ENCODE measurements around the gene LARGE1.
"Not testable (repeated sequence)": the region's sequence is repeated elsewhere in the genome, so short reads cannot be mapped to it uniquely, and the experiment has no call there.

LARGE1 gene

GRCh38 chr22:33597274-33597985 is 322.8 kb downstream of the LARGE1 start:
- no peak for DNase-seq (ENCODE audit: low read depth in 2 of 2)

GRCh38 chr22:33593818-33594217 is 326.5 kb downstream of the LARGE1 start:
- DNase-seq (ENCODE audit: low read depth in 2 of 2): no peak

GRCh38 chr22:33591946-33592345 is 328.3 kb downstream of the LARGE1 start:
- DNase-seq (ENCODE audit: low read depth in 2 of 2): no peak

GRCh38 chr22:33589297-33589696 is 331.0 kb downstream of the LARGE1 start:
- no peak for DNase-seq (ENCODE audit: low read depth in 2 of 2)

- DNase-seq (ENCODE audit: low read depth in 2 of 2): no peak
Measured at GRCh38 chr22:33588860-33589259, 331.4 kb downstream of the LARGE1 start.

GRCh38 chr22:33584152-33584551 is 336.1 kb downstream of the LARGE1 start:
- DNase-seq (ENCODE audit: low read depth in 2 of 2): no peak

GRCh38 chr22:33582822-33583400 is 337.4 kb downstream of the LARGE1 start:
- no peak for DNase-seq (ENCODE audit: low read depth in 2 of 2)

GRCh38 chr22:33580310-33580709 is 340.0 kb downstream of the LARGE1 start:
- no peak for DNase-seq (ENCODE audit: low read depth in 2 of 2)

- DNase-seq (ENCODE audit: low read depth in 2 of 2): peak in 1 of 2 experiments; percentile 6
Measured at GRCh38 chr22:33579448-33580093, 340.7 kb downstream of the LARGE1 start.

GRCh38 chr22:33578752-33579151 is 341.5 kb downstream of the LARGE1 start:
- no peak for DNase-seq (ENCODE audit: low read depth in 2 of 2)

GRCh38 chr22:33577862-33578411 is 342.3 kb downstream of the LARGE1 start:
- DNase-seq (ENCODE audit: low read depth in 2 of 2): no peak

- no peak for DNase-seq (ENCODE audit: low read depth in 2 of 2)
Measured at GRCh38 chr22:33576205-33576604, 344.1 kb downstream of the LARGE1 start.

- no peak for DNase-seq (ENCODE audit: low read depth in 2 of 2)
Measured at GRCh38 chr22:33575771-33576170, 344.5 kb downstream of the LARGE1 start.

- no peak for DNase-seq (ENCODE audit: low read depth in 2 of 2)
Measured at GRCh38 chr22:33575041-33575440, 345.2 kb downstream of the LARGE1 start.

- no peak for DNase-seq (ENCODE audit: low read depth in 2 of 2)
Measured at GRCh38 chr22:33573479-33573878, 346.8 kb downstream of the LARGE1 start.

GRCh38 chr22:33572086-33572485 is 348.2 kb downstream of the LARGE1 start:
- DNase-seq (ENCODE audit: low read depth in 2 of 2): no peak

GRCh38 chr22:33570110-33570509 is 350.2 kb downstream of the LARGE1 start:
- DNase-seq (ENCODE audit: low read depth in 2 of 2): no peak

GRCh38 chr22:33569559-33569958 is 350.7 kb downstream of the LARGE1 start:
- no peak for DNase-seq (ENCODE audit: low read depth in 2 of 2)

- no peak for DNase-seq (ENCODE audit: low read depth in 2 of 2)
Measured at GRCh38 chr22:33569018-33569417, 351.3 kb downstream of the LARGE1 start.

- not testable (repeated sequence) for DNase-seq (ENCODE audit: low read depth in 2 of 2)
Measured at GRCh38 chr22:33566495-33566894, 353.8 kb downstream of the LARGE1 start.

GRCh38 chr22:33565580-33565995 is 354.7 kb downstream of the LARGE1 start:
- DNase-seq (ENCODE audit: low read depth in 2 of 2): no peak

GRCh38 chr22:33564683-33565082 is 355.6 kb downstream of the LARGE1 start:
- DNase-seq (ENCODE audit: low read depth in 2 of 2): no peak
